Measurements from ENCODE around the gene CEP112.

DNA sequence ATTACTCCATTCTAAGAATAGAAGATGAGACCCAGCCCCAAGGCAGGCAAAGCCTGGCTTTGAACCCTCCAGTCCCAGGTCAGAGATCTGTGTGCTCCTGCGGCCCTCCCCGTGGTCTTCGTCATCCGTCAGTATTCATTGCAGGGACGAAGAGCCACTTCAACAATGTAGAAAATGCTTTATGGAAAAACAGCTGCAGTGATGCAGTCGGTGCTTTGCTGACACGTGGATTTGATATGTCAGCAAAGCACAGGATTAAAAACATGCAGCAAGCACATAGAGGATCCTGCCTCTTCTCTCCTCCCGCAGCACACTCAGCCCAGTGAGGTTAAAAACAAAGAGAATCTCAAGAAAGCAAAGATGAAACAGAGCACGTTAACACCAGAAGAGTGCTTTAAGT, 513.4 kb downstream of the CEP112 start:
- TF ChIP-seq, protein P1, sequence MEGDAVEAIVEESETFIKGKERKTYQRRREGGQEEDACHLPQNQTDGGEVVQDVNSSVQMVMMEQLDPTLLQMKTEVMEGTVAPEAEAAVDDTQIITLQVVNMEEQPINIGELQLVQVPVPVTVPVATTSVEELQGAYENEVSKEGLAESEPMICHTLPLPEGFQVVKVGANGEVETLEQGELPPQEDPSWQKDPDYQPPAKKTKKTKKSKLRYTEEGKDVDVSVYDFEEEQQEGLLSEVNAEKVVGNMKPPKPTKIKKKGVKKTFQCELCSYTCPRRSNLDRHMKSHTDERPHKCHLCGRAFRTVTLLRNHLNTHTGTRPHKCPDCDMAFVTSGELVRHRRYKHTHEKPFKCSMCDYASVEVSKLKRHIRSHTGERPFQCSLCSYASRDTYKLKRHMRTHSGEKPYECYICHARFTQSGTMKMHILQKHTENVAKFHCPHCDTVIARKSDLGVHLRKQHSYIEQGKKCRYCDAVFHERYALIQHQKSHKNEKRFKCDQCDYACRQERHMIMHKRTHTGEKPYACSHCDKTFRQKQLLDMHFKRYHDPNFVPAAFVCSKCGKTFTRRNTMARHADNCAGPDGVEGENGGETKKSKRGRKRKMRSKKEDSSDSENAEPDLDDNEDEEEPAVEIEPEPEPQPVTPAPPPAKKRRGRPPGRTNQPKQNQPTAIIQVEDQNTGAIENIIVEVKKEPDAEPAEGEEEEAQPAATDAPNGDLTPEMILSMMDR (IDR thresholded peaks at IDR 0.05): no peak
- TF ChIP-seq POLR2A (IDR thresholded peaks at IDR 0.05): no peak
